GM21381 (cell line): ENCODE measurements around the gene PI16.

Experiments
- ATAC-seq: cut with Tn5 transposase; IDR thresholded peaks from one replicate; pipeline ENCODE4 v1.9.1; 2021; ENCODE audit warnings: mild to moderate bottlenecking, moderate library complexity; ENCODE audit not compliant: unreplicated experiment

The PI16 gene

GRCh38 chr6:36997811-36998722 lies 43.5 kb downstream of the PI16 start:
- ATAC-seq: no peak

GRCh38 chr6:36998723-36999038 lies 44.1 kb downstream of the PI16 start:
- ATAC-seq: no peak

- ATAC-seq: no peak
These were observed 44.7 kb downstream of the PI16 start for GRCh38 chr6:36999061-36999750.

GRCh38 chr6:36999751-37000125 lies 45.2 kb downstream of the PI16 start:
- ATAC-seq: no peak

- no peak for ATAC-seq
These were observed 49.8 kb downstream of the PI16 start for GRCh38 chr6:37004044-37004980.

DNA sequence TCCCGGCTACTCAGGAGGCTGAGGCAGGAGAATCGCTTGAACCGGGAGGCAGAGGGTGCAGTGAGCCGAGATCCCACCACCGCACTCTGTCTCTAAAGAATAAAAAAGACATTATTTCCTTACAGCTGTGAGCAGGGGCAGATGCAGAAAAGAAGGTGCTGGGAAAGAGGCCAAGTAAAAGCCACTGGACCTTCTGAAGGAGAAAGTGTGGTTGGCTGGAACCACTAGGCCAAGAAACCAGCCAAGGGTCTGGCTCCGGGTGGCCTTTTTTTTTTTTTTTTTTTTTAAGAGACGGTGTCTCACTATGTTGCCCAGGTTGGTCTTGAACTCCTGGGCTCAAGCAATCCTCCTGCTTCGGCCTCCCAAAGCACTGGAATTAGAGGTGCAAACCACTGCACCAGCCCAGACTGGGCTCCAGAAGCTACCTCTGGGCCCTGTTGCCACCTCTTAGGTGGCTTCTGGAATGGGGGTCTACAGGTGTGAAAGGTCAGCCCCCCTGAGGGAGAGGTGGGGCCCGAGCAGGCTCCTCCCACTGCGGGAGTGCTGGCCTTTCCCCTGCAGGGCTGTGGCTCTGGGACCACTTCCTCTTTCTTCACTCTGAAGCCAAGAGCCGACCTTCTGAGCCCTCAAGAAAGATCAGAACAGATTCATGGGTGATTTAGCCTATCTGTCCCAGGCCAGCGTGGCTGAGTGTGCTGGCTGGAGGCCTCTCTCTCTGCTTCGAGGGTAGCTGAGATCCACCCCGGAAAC lies 50.7 kb downstream of the PI16 start, which contains the start of gene FGD2:
FGD2 (plus strand) TSS at position 595 of the 750 bp plus-strand sequence. CDS start 163 bp downstream, outside the sequence.
- ATAC-seq: peak; percentile 48

DNA sequence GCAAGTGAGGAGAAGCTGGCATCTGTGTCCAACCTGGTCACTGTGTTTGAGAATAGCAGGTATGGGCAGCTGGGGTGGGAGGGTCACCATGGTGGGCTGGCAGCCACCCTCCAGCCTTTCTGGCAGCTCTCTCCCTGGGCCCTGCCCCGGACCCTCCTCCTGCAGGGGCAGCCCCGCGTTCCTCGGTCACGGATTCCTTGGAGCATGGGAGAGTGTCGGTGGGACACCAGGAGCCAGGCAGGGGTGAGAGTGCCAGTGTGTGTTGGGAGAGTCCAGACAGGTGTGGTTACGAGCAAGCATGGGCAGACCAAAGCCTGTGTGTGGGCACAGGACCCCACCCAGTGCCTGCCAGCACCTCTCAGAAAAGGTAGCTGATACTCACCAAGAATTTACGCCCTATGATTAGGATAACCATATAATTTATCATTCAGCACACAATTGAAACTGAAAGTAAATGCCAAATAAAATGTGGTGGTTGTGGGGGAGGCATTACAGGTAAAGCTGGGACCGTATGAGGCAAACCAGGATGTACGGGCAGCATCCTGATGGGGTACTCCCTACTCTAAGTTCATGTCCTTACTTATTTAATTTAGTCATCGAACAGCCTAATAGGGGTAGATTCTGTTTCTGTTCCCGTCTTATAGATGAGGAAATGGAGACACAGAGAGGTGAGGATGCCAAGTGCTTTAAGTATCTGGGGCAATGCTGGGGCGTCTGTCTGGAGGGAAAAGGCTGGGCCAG lies 51.5 kb downstream of the PI16 start:
- ATAC-seq: peak; percentile 8

DNA sequence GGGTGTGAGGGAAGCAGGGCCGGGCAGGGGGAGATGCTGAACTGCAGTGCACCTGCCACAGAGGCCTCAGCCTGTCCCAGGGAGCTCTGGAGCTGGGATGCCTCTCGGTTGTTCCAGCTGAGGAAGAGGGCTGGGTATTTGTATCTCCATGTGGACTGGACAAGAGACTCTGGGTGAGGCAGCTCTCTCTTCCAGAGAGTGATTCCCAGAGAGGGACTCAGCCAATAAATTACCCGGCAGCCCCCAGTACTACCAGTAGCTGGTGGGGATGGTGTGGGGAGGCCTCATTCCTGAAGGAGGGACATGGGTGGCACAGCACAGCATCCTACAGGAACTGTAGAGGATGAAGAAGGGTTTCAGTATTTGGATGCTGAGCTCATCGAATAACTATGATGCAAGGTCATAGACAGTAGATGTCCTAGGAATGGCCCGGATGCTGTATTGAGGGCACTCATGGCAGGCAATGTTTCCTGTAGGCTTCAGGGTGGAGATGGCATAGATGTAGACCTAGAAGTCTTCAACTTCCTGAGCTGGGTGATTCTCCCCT lies 52.3 kb downstream of the PI16 start:
- ATAC-seq: no peak

GRCh38 chr6:37007340-37008043 lies 53.0 kb downstream of the PI16 start:
- peak; percentile 36 for ATAC-seq

- no peak for ATAC-seq
These were observed 54.2 kb downstream of the PI16 start for GRCh38 chr6:37008484-37009465.

GRCh38 chr6:37010402-37010892 lies 55.9 kb downstream of the PI16 start:
- ATAC-seq: no peak

- no peak for ATAC-seq
These were observed 57.3 kb downstream of the PI16 start for GRCh38 chr6:37011656-37012378.

DNA sequence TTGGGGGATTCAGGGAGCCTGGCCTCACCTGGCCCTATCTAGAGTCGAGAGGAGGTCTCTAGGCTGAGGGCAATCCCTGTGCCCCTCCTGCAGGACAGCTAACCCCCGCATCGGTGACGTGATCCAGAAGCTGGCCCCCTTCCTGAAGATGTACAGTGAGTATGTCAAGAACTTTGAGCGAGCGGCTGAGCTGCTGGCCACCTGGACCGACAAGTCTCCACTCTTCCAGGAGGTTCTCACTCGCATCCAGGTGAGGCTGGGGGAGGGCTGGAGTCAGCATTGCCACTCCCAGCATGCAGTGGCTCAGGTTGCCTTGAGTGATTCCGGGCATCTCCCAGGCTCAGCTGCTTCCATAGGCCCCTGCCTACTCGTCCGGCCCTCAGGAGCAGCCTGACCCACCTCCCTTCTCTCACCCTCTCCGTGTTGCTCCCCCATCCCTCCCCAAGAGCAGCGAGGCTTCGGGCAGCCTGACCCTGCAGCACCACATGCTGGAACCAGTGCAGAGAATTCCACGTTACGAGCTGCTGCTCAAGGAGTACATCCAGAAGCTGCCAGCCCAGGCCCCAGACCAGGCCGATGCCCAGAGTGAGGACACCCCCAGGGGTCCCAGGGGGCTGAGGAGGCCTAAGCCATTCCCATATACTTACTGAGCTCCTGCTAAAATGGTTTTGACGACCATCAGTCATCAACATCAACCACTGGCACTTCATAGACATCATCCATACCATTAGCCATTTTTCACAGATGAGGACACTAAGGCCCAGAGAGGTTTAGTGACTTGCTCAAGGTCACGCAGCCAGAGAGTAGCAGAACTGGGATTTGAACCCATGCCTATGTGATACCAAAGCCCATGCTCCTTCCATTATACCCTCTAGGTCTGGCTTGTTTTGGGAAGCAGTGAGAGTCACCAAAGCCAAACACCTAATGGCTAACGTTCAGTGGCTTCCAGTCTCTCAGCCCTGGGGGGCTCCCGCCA lies 59.3 kb downstream of the PI16 start:
- no peak for ATAC-seq
